H1 (cell line): ENCODE results near the gene SP5. TPM values are rescaled to one million over a fixed set of nuclear protein-coding genes. Genes with fewer than 3 reads are reported as not detected.
A peak's percentile ranks its signal among the peaks of the same experiment; 100 is the strongest.

Source experiments
- CHD1 ChIP-seq: IDR thresholded peaks from 2 replicates; pipeline ENCODE4 v1.6.1; 2012; ENCODE audit warnings: low read depth, low read length, improper control_type of control experiment
- RBBP5 ChIP-seq: IDR thresholded peaks from 2 replicates; pipeline ENCODE4 v1.7.1; 2012; ENCODE audit warnings: low read depth, mild to moderate bottlenecking, inconsistent platforms, low read length, moderate library complexity, borderline replicate concordance
- RNF2 ChIP-seq: fragments of 200-900, 300-1000 bp; sonication (generic); IDR thresholded peaks from 2 replicates; pipeline ENCODE4 v1.7.1; 2016; ENCODE audit warnings: borderline replicate concordance, low read depth, mild to moderate bottlenecking, antibody characterized with exemption, low read length; ENCODE audit not compliant: poor library complexity, severe bottlenecking; ENCODE audit errors: missing control alignments
- SIRT6 ChIP-seq: IDR thresholded peaks from one replicate; pipeline ENCODE4 v1.7.1; 2012; ENCODE audit warnings: low read length, inconsistent platforms
- TBP ChIP-seq: IDR thresholded peaks from 2 replicates; pipeline ENCODE4 v1.6.1; 2011; ENCODE audit warnings: low read depth, low read length, improper control_type of control experiment
- polyA plus RNA-seq, 7 experiments: library from polyadenylated mRNA; depleted of rRNA in 3 of 7; stranded (reverse) in 5 of 7; unstranded in 2 of 7; fragments of >200 nt in 5 of 7; fragments of 200-250 nt in 2 of 7; gene quantifications; 1 replicate in 5 of 7; 2 replicates in 1 of 7; 4 replicates in 1 of 7; pipeline versions ENCODE4 v1.2.1 to v1.2.3, GENCODE V29; 2011 to 2013; ENCODE audit warnings: missing spikeins in 2 of 7, mixed read lengths in 2 of 7
- total RNA-seq: library from RNA; stranded (reverse); fragmentation: NEBNext Ultra II Directional; extraction: Animal tissue kit (Norgen Biotek cat#: 25700); gene quantifications from 2 replicates; pipeline ENCODE4 v1.2.1, GENCODE V29; 2021
- TF ChIP-seq, protein P1 (sequence below): IDR thresholded peaks from 2 replicates; pipeline ENCODE4 v1.6.1; 2012; ENCODE audit warnings: inconsistent platforms
- TF ChIP-seq, protein P2 (sequence below): fragments of 300-600 bp; sonication (generic); IDR thresholded peaks from 2 replicates; pipeline ENCODE4 v1.7.1; 2012; ENCODE audit warnings: low read length, moderate library complexity, mild to moderate bottlenecking, inconsistent platforms; ENCODE audit not compliant: insufficient replicate concordance
- TF ChIP-seq, protein P3 (sequence below): IDR thresholded peaks from 2 replicates; pipeline ENCODE4 v1.6.1; 2011; ENCODE audit warnings: low read length, improper control_type of control experiment

SP5 gene
- total and polyA plus RNA-seq, 2 of the 8 experiments (the other 6 are each of a cell fraction or from before 2014, with no cell fraction given), result 0.17 TPM; not detected in 1

DNA sequence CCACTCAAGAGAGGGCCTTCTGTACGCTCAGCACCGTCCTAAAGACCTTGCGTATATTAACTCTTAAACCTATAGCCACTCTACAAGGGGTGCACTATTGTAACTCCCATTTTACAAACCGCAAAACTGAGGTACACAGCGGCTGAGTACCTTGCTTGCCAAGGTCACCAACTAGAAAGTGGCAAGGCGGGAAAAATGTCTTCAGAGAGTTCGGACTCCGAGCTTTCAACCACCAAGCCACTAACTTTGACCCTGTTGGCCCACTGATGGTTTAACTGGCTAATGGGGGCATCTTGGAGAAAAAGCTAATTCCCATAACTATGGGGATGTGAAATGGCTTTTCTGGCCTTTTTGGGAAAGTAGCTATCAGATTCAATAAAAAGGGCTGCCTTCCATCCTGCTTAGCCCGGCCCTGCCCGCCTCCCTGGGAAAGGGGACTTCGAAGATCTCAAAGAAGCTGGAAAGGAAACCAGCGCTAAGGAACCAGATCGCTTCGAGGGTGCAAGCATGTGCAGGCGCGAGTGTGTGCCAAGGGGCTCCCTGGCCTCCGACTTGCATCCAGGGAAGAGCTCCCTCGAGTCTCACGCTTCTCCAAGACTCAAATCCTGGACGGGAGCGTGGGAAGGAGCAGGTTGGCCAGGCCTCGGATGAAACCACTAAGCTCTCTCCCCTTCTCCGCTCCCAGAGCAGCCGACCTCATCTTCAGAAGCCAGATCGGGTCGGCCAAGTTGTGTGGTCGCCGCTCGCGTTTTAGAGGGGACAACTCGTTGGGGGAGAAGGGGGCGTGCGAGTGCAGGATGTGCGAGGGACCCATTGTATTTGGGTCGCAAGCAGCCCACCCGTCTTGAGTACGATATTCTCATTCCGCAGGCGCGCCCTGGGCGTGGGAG is 2.2 kb upstream of the SP5 start (continued):
- TF ChIP-seq CHD1, result no peak
- 0 out of 2 replicates have a peak, but pooled peaks have one; percentile 14 for TF ChIP-seq RBBP5
- TF ChIP-seq, protein P1, sequence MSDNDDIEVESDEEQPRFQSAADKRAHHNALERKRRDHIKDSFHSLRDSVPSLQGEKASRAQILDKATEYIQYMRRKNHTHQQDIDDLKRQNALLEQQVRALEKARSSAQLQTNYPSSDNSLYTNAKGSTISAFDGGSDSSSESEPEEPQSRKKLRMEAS, result peak; percentile 67
- no peak for TF ChIP-seq SIRT6
- TF ChIP-seq, protein P2, sequence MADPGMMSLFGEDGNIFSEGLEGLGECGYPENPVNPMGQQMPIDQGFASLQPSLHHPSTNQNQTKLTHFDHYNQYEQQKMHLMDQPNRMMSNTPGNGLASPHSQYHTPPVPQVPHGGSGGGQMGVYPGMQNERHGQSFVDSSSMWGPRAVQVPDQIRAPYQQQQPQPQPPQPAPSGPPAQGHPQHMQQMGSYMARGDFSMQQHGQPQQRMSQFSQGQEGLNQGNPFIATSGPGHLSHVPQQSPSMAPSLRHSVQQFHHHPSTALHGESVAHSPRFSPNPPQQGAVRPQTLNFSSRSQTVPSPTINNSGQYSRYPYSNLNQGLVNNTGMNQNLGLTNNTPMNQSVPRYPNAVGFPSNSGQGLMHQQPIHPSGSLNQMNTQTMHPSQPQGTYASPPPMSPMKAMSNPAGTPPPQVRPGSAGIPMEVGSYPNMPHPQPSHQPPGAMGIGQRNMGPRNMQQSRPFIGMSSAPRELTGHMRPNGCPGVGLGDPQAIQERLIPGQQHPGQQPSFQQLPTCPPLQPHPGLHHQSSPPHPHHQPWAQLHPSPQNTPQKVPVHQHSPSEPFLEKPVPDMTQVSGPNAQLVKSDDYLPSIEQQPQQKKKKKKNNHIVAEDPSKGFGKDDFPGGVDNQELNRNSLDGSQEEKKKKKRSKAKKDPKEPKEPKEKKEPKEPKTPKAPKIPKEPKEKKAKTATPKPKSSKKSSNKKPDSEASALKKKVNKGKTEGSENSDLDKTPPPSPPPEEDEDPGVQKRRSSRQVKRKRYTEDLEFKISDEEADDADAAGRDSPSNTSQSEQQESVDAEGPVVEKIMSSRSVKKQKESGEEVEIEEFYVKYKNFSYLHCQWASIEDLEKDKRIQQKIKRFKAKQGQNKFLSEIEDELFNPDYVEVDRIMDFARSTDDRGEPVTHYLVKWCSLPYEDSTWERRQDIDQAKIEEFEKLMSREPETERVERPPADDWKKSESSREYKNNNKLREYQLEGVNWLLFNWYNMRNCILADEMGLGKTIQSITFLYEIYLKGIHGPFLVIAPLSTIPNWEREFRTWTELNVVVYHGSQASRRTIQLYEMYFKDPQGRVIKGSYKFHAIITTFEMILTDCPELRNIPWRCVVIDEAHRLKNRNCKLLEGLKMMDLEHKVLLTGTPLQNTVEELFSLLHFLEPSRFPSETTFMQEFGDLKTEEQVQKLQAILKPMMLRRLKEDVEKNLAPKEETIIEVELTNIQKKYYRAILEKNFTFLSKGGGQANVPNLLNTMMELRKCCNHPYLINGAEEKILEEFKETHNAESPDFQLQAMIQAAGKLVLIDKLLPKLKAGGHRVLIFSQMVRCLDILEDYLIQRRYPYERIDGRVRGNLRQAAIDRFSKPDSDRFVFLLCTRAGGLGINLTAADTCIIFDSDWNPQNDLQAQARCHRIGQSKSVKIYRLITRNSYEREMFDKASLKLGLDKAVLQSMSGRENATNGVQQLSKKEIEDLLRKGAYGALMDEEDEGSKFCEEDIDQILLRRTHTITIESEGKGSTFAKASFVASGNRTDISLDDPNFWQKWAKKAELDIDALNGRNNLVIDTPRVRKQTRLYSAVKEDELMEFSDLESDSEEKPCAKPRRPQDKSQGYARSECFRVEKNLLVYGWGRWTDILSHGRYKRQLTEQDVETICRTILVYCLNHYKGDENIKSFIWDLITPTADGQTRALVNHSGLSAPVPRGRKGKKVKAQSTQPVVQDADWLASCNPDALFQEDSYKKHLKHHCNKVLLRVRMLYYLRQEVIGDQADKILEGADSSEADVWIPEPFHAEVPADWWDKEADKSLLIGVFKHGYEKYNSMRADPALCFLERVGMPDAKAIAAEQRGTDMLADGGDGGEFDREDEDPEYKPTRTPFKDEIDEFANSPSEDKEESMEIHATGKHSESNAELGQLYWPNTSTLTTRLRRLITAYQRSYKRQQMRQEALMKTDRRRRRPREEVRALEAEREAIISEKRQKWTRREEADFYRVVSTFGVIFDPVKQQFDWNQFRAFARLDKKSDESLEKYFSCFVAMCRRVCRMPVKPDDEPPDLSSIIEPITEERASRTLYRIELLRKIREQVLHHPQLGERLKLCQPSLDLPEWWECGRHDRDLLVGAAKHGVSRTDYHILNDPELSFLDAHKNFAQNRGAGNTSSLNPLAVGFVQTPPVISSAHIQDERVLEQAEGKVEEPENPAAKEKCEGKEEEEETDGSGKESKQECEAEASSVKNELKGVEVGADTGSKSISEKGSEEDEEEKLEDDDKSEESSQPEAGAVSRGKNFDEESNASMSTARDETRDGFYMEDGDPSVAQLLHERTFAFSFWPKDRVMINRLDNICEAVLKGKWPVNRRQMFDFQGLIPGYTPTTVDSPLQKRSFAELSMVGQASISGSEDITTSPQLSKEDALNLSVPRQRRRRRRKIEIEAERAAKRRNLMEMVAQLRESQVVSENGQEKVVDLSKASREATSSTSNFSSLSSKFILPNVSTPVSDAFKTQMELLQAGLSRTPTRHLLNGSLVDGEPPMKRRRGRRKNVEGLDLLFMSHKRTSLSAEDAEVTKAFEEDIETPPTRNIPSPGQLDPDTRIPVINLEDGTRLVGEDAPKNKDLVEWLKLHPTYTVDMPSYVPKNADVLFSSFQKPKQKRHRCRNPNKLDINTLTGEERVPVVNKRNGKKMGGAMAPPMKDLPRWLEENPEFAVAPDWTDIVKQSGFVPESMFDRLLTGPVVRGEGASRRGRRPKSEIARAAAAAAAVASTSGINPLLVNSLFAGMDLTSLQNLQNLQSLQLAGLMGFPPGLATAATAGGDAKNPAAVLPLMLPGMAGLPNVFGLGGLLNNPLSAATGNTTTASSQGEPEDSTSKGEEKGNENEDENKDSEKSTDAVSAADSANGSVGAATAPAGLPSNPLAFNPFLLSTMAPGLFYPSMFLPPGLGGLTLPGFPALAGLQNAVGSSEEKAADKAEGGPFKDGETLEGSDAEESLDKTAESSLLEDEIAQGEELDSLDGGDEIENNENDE, result no peak
- TF ChIP-seq TBP, result no peak
- TF ChIP-seq, protein P3, sequence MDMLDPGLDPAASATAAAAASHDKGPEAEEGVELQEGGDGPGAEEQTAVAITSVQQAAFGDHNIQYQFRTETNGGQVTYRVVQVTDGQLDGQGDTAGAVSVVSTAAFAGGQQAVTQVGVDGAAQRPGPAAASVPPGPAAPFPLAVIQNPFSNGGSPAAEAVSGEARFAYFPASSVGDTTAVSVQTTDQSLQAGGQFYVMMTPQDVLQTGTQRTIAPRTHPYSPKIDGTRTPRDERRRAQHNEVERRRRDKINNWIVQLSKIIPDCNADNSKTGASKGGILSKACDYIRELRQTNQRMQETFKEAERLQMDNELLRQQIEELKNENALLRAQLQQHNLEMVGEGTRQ, result no peak
- TF ChIP-seq RNF2, result peak; percentile 78
